ENCODE results near the gene NBEAL2.

DNA sequence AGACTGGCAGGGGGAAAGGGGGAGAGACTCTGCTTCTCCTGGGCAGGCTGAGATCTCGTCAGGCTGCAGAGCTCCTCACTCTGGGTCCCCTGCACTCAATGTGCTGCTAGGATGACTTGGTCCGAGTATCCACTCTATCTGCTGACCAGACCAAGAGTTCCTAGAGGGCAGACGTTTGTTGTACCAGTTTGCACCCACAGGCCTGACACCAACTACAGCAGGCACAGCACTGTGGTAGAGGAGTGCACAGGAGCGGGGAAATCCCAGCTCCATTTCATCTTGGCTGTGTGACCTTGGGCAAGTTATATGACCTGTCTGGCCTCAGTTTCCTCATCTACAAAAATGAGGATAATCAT is 31.9 kb upstream of the NBEAL2 start:
- TF ChIP-seq, protein P1, sequence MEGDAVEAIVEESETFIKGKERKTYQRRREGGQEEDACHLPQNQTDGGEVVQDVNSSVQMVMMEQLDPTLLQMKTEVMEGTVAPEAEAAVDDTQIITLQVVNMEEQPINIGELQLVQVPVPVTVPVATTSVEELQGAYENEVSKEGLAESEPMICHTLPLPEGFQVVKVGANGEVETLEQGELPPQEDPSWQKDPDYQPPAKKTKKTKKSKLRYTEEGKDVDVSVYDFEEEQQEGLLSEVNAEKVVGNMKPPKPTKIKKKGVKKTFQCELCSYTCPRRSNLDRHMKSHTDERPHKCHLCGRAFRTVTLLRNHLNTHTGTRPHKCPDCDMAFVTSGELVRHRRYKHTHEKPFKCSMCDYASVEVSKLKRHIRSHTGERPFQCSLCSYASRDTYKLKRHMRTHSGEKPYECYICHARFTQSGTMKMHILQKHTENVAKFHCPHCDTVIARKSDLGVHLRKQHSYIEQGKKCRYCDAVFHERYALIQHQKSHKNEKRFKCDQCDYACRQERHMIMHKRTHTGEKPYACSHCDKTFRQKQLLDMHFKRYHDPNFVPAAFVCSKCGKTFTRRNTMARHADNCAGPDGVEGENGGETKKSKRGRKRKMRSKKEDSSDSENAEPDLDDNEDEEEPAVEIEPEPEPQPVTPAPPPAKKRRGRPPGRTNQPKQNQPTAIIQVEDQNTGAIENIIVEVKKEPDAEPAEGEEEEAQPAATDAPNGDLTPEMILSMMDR (IDR thresholded peaks at IDR 0.05): no peak
- no peak for TF ChIP-seq POLR2A (IDR thresholded peaks at IDR 0.05)
